GM12878 (cell line): ENCODE measurements around the gene CXorf58. TPM values are rescaled to one million over a fixed set of nuclear protein-coding genes. Genes with fewer than 3 reads are reported as not detected.

Experiments used
- ATAC-seq: fragments of 200-7000 bp; cut with Tn5 transposase; 3 replicates; pipeline ENCODE4 v1.9.1; 2020; ENCODE audit warnings: mild to moderate bottlenecking, moderate library complexity
- BruUV-seq: library from RNA; stranded (reverse); fragments of 400-500 nt; replicated peaks from 2 replicates; lab custom pipeline; 2021; lab: Mats Ljungman, UMichigan
- CTCF ChIA-PET: fragments of 300-600 bp; sonication (Branson Sonifier 250); formaldehyde crosslinking; extraction: SDS; loops from one replicate; lab custom pipeline; 2021; ENCODE audit warnings: inconsistent platforms; lab: Yijun Ruan, JAX
- POLR2A ChIA-PET: fragments of 350-600 bp; formaldehyde crosslinking; extraction: SDS; loops from one replicate; lab custom pipeline; 2021; ENCODE audit warnings: inconsistent platforms; lab: Charles Lee
- RAD21 ChIA-PET: fragments of 300-600 bp; sonication (Branson Sonifier 250); formaldehyde crosslinking; loops from one replicate; lab custom pipeline; 2023; ENCODE audit warnings: antibody characterized with exemption; ENCODE audit not compliant: unreplicated experiment; lab: Charles Lee
- SMC1A ChIA-PET: fragments of 300-600 bp; sonication (Branson Sonifier 250); formaldehyde crosslinking; loops from one replicate; lab custom pipeline; 2023; ENCODE audit not compliant: unreplicated experiment, uncharacterized antibody; lab: Charles Lee
- DNase-seq: peaks from one replicate; pipeline ENCODE4 v3.0.0-alpha.2; 2011; ENCODE audit warnings: low read depth, low spot score
- FAIRE-seq: peaks from 3 replicates; lab custom pipeline; 2011; peaks lifted over from hg19 to GRCh38; lab: Jason Lieb, UNC
- H2AFZ ChIP-seq: 2 replicates; pipeline ENCODE4 v1.6.0; 2011; ENCODE audit warnings: low read depth, low read length, control low read depth; ENCODE audit not compliant: control insufficient read depth
- H3K27ac ChIP-seq: 2 replicates; pipeline ENCODE4 v1.5.1; 2011; ENCODE audit warnings: control low read depth; ENCODE audit not compliant: control insufficient read depth, insufficient read depth
- H3K27me3 ChIP-seq, 2 experiments: replicated peaks in 1 of 2; 2 replicates each; pipeline versions ENCODE4 v1.6.0 to v1.6.1; 2011; ENCODE audit warnings: low read length in 1 of 2; ENCODE audit not compliant: control insufficient read depth in 2 of 2, insufficient read depth in 2 of 2
- H3K36me3 ChIP-seq, 2 experiments: 2 replicates each; pipeline ENCODE4 v1.5.1; 2011; ENCODE audit warnings: low read length in 1 of 2; ENCODE audit not compliant: control insufficient read depth in 2 of 2, insufficient read depth in 2 of 2
- H3K4me1 ChIP-seq: 2 replicates; pipeline ENCODE4 v1.6.1; 2011; ENCODE audit warnings: mild to moderate bottlenecking, low read length, moderate library complexity, mixed read lengths; ENCODE audit not compliant: control insufficient read depth, insufficient read depth
- H3K4me2 ChIP-seq: 2 replicates; pipeline ENCODE4 v1.6.0; 2011; ENCODE audit warnings: control low read depth; ENCODE audit not compliant: control insufficient read depth, insufficient read depth
- H3K4me3 ChIP-seq: fragments of 200-600 bp; sonication (generic); 2 replicates; pipeline ENCODE4 v1.5.1; 2016
- H3K79me2 ChIP-seq: 2 replicates; pipeline ENCODE4 v1.6.0; 2011; ENCODE audit warnings: low read length; ENCODE audit not compliant: control insufficient read depth, insufficient read depth
- H3K9ac ChIP-seq: 2 replicates; pipeline ENCODE4 v1.8.0; 2011; ENCODE audit warnings: low read length, control low read depth, mixed read lengths; ENCODE audit not compliant: control insufficient read depth, insufficient read depth
- H3K9me3 ChIP-seq: replicated peaks from 3 replicates; pipeline ENCODE4 v1.5.1; 2011; ENCODE audit warnings: mild to moderate bottlenecking, low read length; ENCODE audit not compliant: control insufficient read depth, insufficient read depth
- H4K20me1 ChIP-seq: 2 replicates; pipeline ENCODE4 v1.6.0; 2011; ENCODE audit not compliant: control insufficient read depth, insufficient read depth
- GATAD2B ChIP-seq: fragments of 450-650 bp; conservative IDR thresholded peaks from 2 replicates; pipeline ENCODE4 v1.6.1; 2017; ENCODE audit warnings: low read depth, mild to moderate bottlenecking, moderate library complexity
- NR2C1 ChIP-seq: fragments of 450-650 bp; IDR thresholded peaks from 2 replicates; pipeline ENCODE4 v1.6.1; 2017; ENCODE audit warnings: antibody characterized with exemption, mild to moderate bottlenecking, moderate library complexity
- RAD21 ChIP-seq: IDR thresholded peaks from 2 replicates; pipeline ENCODE4 v1.6.1; 2011; ENCODE audit warnings: mild to moderate bottlenecking, low read depth, low read length, moderate library complexity; ENCODE audit not compliant: insufficient read depth
- RUNX3 ChIP-seq: IDR thresholded peaks from 2 replicates; pipeline ENCODE4 v1.6.1; 2012; ENCODE audit warnings: low read length, inconsistent platforms
- WGBS: methylation state at CpG from one replicate; pipeline ENCODE4 v1.1.6; 2016; ENCODE audit warnings: low lambda C conversion rate; ENCODE audit not compliant: insufficient replicate concordance, insufficient coverage; ENCODE audit errors: missing lambda C conversion rate; 5-methylcytosine and 5-hydroxymethylcytosine counted together
- in situ Hi-C: fragments of 300-500 bp; cut with MboI; formaldehyde crosslinking; loops from 9 replicates; pipeline ENCODE4 v1.14.3; 2018; ENCODE audit warnings: mixed read lengths
- intact Hi-C: fragments of 100-400 bp; cut with micrococcal nuclease; formaldehyde crosslinking; loops from one replicate; pipeline ENCODE4 v1.14.2; 2022; ENCODE audit not compliant: unreplicated experiment
- polyA plus RNA-seq, 11 experiments: library from polyadenylated mRNA; depleted of rRNA in 4 of 11; unstranded in 6 of 11; stranded (reverse) in 5 of 11; fragments of >200 nt; fragmentation: Nextera tagmentation in 4 of 11; fragmentation: Illumina TruSeq in 1 of 11; extraction: Ambion mirVana in 4 of 11; extraction: Trizol in 1 of 11; gene quantifications; 1 replicate in 1 of 11; 2 replicates in 10 of 11; pipeline versions ENCODE4 v1.2.1 to v1.2.3, GENCODE V29; 2011 to 2016; ENCODE audit warnings: inconsistent platforms in 2 of 11, missing spikeins in 2 of 11, low read depth in 1 of 11
- total RNA-seq, 4 experiments: library from RNA; depleted of rRNA in 3 of 4; stranded (reverse); fragments of >200 nt in 3 of 4; fragmentation: Illumina TruSeq in 1 of 4; extraction: Trizol in 1 of 4; gene quantifications; 2 replicates each; pipeline versions ENCODE4 v1.2.1 to v1.2.3, GENCODE V29; 2013 to 2021

The CXorf58 gene
- total and polyA plus RNA-seq, 10 of the 15 experiments (the other 5 are each of a cell fraction or from before 2014, with no cell fraction given): 0.10 to 0.24 (median 0.13) TPM; not detected in 5

- H3K27ac ChIP-seq: no peak overlapping the region
- 55% methylated on average over 9 of the region's 9 CpGs for WGBS
- ChIA-PET RAD21 (no interaction called here), POLR2A (no interaction called here), CTCF (no interaction called here), SMC1A (no interaction called here)
- H3K27me3 ChIP-seq: no peaks in the 10 kb centered on the region
- no peak overlapping the region for H3K4me2 ChIP-seq
- H3K4me3 ChIP-seq: no peak overlapping the region
- no TSS peak for BruUV-seq
- FAIRE-seq (no peak), ATAC-seq (no peak), DNase-seq (no peak)
- no peaks in the 10 kb centered on the region for H3K36me3 ChIP-seq
- H3K9me3 ChIP-seq: no peaks in the 10 kb centered on the region; the same call in 2 of the 3 replicates
- no peak overlapping the region for H3K9ac ChIP-seq
- no peaks in the 10 kb centered on the region for H4K20me1 ChIP-seq
- H3K79me2 ChIP-seq: no peaks in the 10 kb centered on the region
- no peak overlapping the region for H2AFZ ChIP-seq
- in situ Hi-C loops (no loop called here), intact Hi-C loops (no loop called here)
- no peaks in the 10 kb centered on the region for H3K4me1 ChIP-seq
- TF ChIP-seq RAD21 (peak; percentile 27; the same call in 1 of the 2 replicates), GATAD2B (no peak)
Measured at GRCh38 chrX:23919706-23920320, 12.0 kb downstream of the CXorf58 start.

GRCh38 chrX:23926015-23926414 lies 18.2 kb downstream of the CXorf58 start:
- no peak overlapping the region for H3K27ac ChIP-seq
- 42% methylated on average over 4 of the region's 4 CpGs for WGBS
- intact Hi-C loops (no loop called here), in situ Hi-C loops (no loop called here)
- no TSS peak for BruUV-seq
- no peaks in the 10 kb centered on the region for H3K79me2 ChIP-seq
- H3K9ac ChIP-seq: no peak overlapping the region
- no peak for FAIRE-seq
- H3K4me1 ChIP-seq: no peaks in the 10 kb centered on the region
- no peak for TF ChIP-seq RUNX3
- no peak for TF ChIP-seq NR2C1
- POLR2A ChIA-PET: no interaction called here
- no peaks in the 10 kb centered on the region for H3K9me3 ChIP-seq
- DNase-seq: no peak
- H3K27me3 ChIP-seq: no peaks in the 10 kb centered on the region
- H4K20me1 ChIP-seq: no peaks in the 10 kb centered on the region
- no peak overlapping the region for H3K4me3 ChIP-seq
- SMC1A ChIA-PET: no interaction called here
- no peak for ATAC-seq
- no peaks in the 10 kb centered on the region for H3K36me3 ChIP-seq
- no peak overlapping the region for H2AFZ ChIP-seq
- H3K4me2 ChIP-seq: no peak overlapping the region
- RAD21 ChIA-PET: no interaction called here
- CTCF ChIA-PET: no interaction called here
